H1 (cell line): ENCODE measurements around the gene ZNF581.

ENCODE experiments used
- CHD2 ChIP-seq: IDR thresholded peaks from 2 replicates; pipeline ENCODE4 v1.6.1; 2012; ENCODE audit warnings: low read length, improper control_type of control experiment
- EGR1 ChIP-seq: IDR thresholded peaks from 2 replicates; pipeline ENCODE4 v1.6.1; 2011; ENCODE audit warnings: low read depth, low read length, borderline replicate concordance
- EZH2 ChIP-seq: fragments of 200-600 bp; sonication (generic); IDR thresholded peaks from 2 replicates; pipeline ENCODE4 v1.7.1; 2012; ENCODE audit warnings: low read depth, mild to moderate bottlenecking, moderate library complexity, low read length, inconsistent platforms; ENCODE audit not compliant: severe bottlenecking
- FOSL1 ChIP-seq: IDR thresholded peaks from 2 replicates; pipeline ENCODE4 v1.6.1; 2011; ENCODE audit warnings: mild to moderate bottlenecking, low read depth, low read length, moderate library complexity; ENCODE audit not compliant: insufficient read depth
- JUND ChIP-seq: IDR thresholded peaks from 2 replicates; pipeline ENCODE4 v1.6.1; 2011; ENCODE audit warnings: mild to moderate bottlenecking, improper control_type of control experiment, low read length
- POLR2A ChIP-seq, 2 experiments: IDR thresholded peaks; 1 replicate in 1 of 2; 2 replicates in 1 of 2; pipeline ENCODE4 v1.6.1; 2011; ENCODE audit warnings: low read depth in 2 of 2, low read length in 2 of 2, mild to moderate bottlenecking in 2 of 2; ENCODE audit errors: control extremely low read depth in 1 of 2
- POLR2AphosphoS5 ChIP-seq: IDR thresholded peaks from 2 replicates; pipeline ENCODE4 v1.6.1; 2011; ENCODE audit warnings: low read depth, low read length
- SRF ChIP-seq: IDR thresholded peaks from 2 replicates; pipeline ENCODE4 v1.6.1; 2011; ENCODE audit warnings: mild to moderate bottlenecking, low read depth, low read length, moderate library complexity
- TAF1 ChIP-seq: IDR thresholded peaks from 2 replicates; pipeline ENCODE4 v1.6.1; 2011; ENCODE audit warnings: mild to moderate bottlenecking, low read depth, low read length
- TAF7 ChIP-seq: optimal IDR thresholded peaks from 2 replicates; pipeline ENCODE3; 2011; ENCODE audit warnings: low read depth, mild to moderate bottlenecking, inconsistent platforms, low read length, moderate library complexity, borderline replicate concordance
- USF2 ChIP-seq: IDR thresholded peaks from 2 replicates; pipeline ENCODE4 v1.6.1; 2011; ENCODE audit warnings: low read length, improper control_type of control experiment
- ZNF274 ChIP-seq: IDR thresholded peaks from 2 replicates; pipeline ENCODE4 v1.7.0; 2012; ENCODE audit warnings: low read length, borderline replicate concordance; ENCODE audit errors: extremely low read depth
- TF ChIP-seq, protein P1 (sequence below), 3 experiments: IDR thresholded peaks; 1 replicate in 2 of 3; 2 replicates in 1 of 3; pipeline versions ENCODE4 v1.5.1 to v1.6.1; 2011; ENCODE audit warnings: low read length in 3 of 3, mild to moderate bottlenecking in 3 of 3, inconsistent platforms in 2 of 3, low read depth in 1 of 3, moderate library complexity in 1 of 3; ENCODE audit not compliant: insufficient read depth in 1 of 3; ENCODE audit errors: control extremely low read depth in 1 of 3

DNA sequence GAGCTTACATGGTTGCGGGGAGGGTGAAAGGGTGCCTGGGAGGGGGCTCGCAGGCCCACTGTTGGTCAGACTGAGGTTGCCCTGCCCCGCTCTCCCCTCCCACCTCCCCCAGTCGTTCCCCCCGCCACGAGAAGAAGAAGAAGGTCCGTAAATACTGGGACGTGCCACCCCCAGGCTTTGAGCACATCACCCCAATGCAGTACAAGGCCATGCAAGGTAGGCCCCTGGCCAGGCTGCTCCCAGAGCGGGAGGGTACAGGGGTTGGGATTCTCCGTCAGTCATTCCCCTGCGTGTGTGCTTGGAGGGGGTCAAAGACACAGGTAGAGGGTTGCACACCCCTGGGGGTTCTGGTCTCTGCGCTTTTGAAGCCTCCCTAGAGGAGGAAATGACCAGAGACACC, 17.0 kb downstream of the ZNF581 start:
- TF ChIP-seq TAF1: no peak
- TF ChIP-seq, protein P1, sequence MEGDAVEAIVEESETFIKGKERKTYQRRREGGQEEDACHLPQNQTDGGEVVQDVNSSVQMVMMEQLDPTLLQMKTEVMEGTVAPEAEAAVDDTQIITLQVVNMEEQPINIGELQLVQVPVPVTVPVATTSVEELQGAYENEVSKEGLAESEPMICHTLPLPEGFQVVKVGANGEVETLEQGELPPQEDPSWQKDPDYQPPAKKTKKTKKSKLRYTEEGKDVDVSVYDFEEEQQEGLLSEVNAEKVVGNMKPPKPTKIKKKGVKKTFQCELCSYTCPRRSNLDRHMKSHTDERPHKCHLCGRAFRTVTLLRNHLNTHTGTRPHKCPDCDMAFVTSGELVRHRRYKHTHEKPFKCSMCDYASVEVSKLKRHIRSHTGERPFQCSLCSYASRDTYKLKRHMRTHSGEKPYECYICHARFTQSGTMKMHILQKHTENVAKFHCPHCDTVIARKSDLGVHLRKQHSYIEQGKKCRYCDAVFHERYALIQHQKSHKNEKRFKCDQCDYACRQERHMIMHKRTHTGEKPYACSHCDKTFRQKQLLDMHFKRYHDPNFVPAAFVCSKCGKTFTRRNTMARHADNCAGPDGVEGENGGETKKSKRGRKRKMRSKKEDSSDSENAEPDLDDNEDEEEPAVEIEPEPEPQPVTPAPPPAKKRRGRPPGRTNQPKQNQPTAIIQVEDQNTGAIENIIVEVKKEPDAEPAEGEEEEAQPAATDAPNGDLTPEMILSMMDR (IDR thresholded peaks at IDR 0.05; ENCODE audit: control extremely low read depth in 1 of 3, insufficient read depth in 1 of 3, low read depth in 1 of 3, low read length in 3 of 3): no peak
- no peak for TF ChIP-seq USF2
- TF ChIP-seq POLR2A (IDR thresholded peaks at IDR 0.05; ENCODE audit: control extremely low read depth in 1 of 2, low read depth in 2 of 2, low read length in 2 of 2): no peak
- no peak for TF ChIP-seq ZNF274
- TF ChIP-seq POLR2AphosphoS5: no peak
- TF ChIP-seq FOSL1: no peak
- no peak for TF ChIP-seq CHD2
- TF ChIP-seq EZH2: no peak
- TF ChIP-seq TAF7: no peak
- TF ChIP-seq JUND: no peak
- TF ChIP-seq EGR1: no peak
- no peak for TF ChIP-seq SRF
